H1 (cell line): ENCODE measurements around the gene AKT1S1. TPM values are rescaled to one million over a fixed set of nuclear protein-coding genes. Genes with fewer than 3 reads are reported as not detected.

Source experiments
- CTCF ChIA-PET: fragments of 300-600 bp; sonication (Branson Sonifier 250); formaldehyde crosslinking; loops from one replicate; lab custom pipeline; 2021; ENCODE audit not compliant: partially characterized antibody; lab: Charles Lee
- POLR2A ChIA-PET: fragments of 300-600 bp; sonication (Branson Sonifier 250); formaldehyde crosslinking; loops from one replicate; lab custom pipeline; 2021; ENCODE audit warnings: inconsistent platforms; ENCODE audit not compliant: partially characterized antibody; lab: Charles Lee
- DNase-seq, 2 experiments: peaks; one replicate each; pipeline versions ENCODE4 v3.0.0 to v3.0.0-alpha.2; 2010 to 2022; ENCODE audit warnings: low spot score in 2 of 2, low read depth in 1 of 2, mixed read lengths in 1 of 2
- FAIRE-seq: peaks from 2 replicates; lab custom pipeline; 2011; peaks lifted over from hg19 to GRCh38; lab: Jason Lieb, UNC
- H2AFZ ChIP-seq: 2 replicates; pipeline ENCODE4 v1.8.1; 2012; ENCODE audit warnings: low read length, inconsistent platforms
- H2AK5ac ChIP-seq: 2 replicates; pipeline ENCODE4 v1.6.1; 2013; ENCODE audit warnings: low read depth, low read length
- H2BK120ac ChIP-seq: replicated peaks from 2 replicates; pipeline ENCODE3; 2013; ENCODE audit warnings: low read depth, low read length, inconsistent platforms
- H2BK12ac ChIP-seq: 2 replicates; pipeline ENCODE4 v1.6.1; 2013; ENCODE audit warnings: low read depth, low read length
- H2BK15ac ChIP-seq: 2 replicates; pipeline ENCODE4 v1.6.1; 2013; ENCODE audit warnings: low read length
- H2BK20ac ChIP-seq: 2 replicates; pipeline ENCODE4 v1.6.1; 2013; ENCODE audit warnings: low read length
- H2BK5ac ChIP-seq: 2 replicates; pipeline ENCODE4 v1.6.1; 2013; ENCODE audit warnings: low read depth, low read length
- H3K14ac ChIP-seq: 2 replicates; pipeline ENCODE4 v1.6.1; 2013; ENCODE audit warnings: inconsistent platforms; ENCODE audit not compliant: insufficient read length
- H3K18ac ChIP-seq: 2 replicates; pipeline ENCODE4 v1.6.1; 2013; ENCODE audit warnings: low read length; ENCODE audit errors: extremely low read depth
- H3K23ac ChIP-seq: 2 replicates; pipeline ENCODE4 v1.6.1; 2013; ENCODE audit warnings: inconsistent platforms; ENCODE audit not compliant: insufficient read length
- H3K23me2 ChIP-seq: 2 replicates; pipeline ENCODE4 v1.6.1; 2013; ENCODE audit warnings: low read depth, low read length
- H3K27ac ChIP-seq: 2 replicates; pipeline ENCODE4 v1.6.1; 2011; ENCODE audit warnings: low read depth, low read length, inconsistent platforms
- H3K27me3 ChIP-seq, 4 experiments: replicated peaks in 1 of 4; 1 replicate in 1 of 4; 2 replicates in 3 of 4; pipeline versions ENCODE4 v1.6.1 to v1.8.1; 2011 to 2013; ENCODE audit warnings: low read length in 3 of 4, mild to moderate bottlenecking in 3 of 4, inconsistent platforms in 2 of 4, mixed read lengths in 2 of 4, moderate library complexity in 1 of 4; ENCODE audit not compliant: control insufficient read depth in 3 of 4, insufficient read depth in 3 of 4; ENCODE audit errors: extremely low read depth in 1 of 4
- H3K36me3 ChIP-seq, 4 experiments: 2 replicates each; pipeline versions ENCODE4 v1.6.1 to v1.8.1; 2011 to 2013; ENCODE audit warnings: mild to moderate bottlenecking in 4 of 4, low read length in 3 of 4, moderate library complexity in 2 of 4, control low read depth in 1 of 4, inconsistent platforms in 1 of 4; ENCODE audit not compliant: insufficient read depth in 4 of 4, control insufficient read depth in 2 of 4
- H3K4ac ChIP-seq: replicated peaks from 2 replicates; pipeline ENCODE3; 2013; ENCODE audit warnings: low read length, low read depth, mixed read lengths, inconsistent platforms; ENCODE audit not compliant: insufficient read length
- H3K4me1 ChIP-seq, 4 experiments: replicated peaks in 1 of 4; 1 replicate in 1 of 4; 2 replicates in 3 of 4; pipeline versions ENCODE4 v1.6.1 to v1.8.1; 2011 to 2013; ENCODE audit warnings: low read length in 3 of 4, inconsistent platforms in 2 of 4, mixed read lengths in 1 of 4; ENCODE audit not compliant: insufficient read depth in 4 of 4, control insufficient read depth in 3 of 4
- H3K4me2 ChIP-seq, 2 experiments: 2 replicates each; pipeline versions ENCODE4 v1.6.1 to v1.8.1; 2011 to 2013; ENCODE audit warnings: low read depth in 2 of 2, low read length in 2 of 2, control low read depth in 1 of 2, inconsistent platforms in 1 of 2, mild to moderate bottlenecking in 1 of 2; ENCODE audit not compliant: insufficient read depth in 1 of 2
- H3K4me3 ChIP-seq, 4 experiments: fragments of 200-600, 300-600 bp in 1 of 4; sonication (generic), shearing (Covaris generic), sonication (Bioruptor Twin) in 1 of 4; 2 replicates each; pipeline versions ENCODE4 v1.5.1 to v1.8.1; 2011 to 2016; ENCODE audit warnings: low read length in 4 of 4, low read depth in 3 of 4, control low read depth in 2 of 4, inconsistent platforms in 2 of 4, mild to moderate bottlenecking in 2 of 4, mixed read lengths in 1 of 4, moderate library complexity in 1 of 4; ENCODE audit not compliant: insufficient read depth in 2 of 4; ENCODE audit errors: extremely low read depth in 1 of 4
- H3K56ac ChIP-seq: replicated peaks from 2 replicates; pipeline ENCODE3; 2013; ENCODE audit warnings: low read depth, mild to moderate bottlenecking, mixed read lengths, low read length, inconsistent platforms; ENCODE audit not compliant: insufficient read length
- H3K79me1 ChIP-seq: 2 replicates; pipeline ENCODE4 v1.6.1; 2013; ENCODE audit warnings: low read depth, low read length, control low read depth
- H3K79me2 ChIP-seq, 2 experiments: 2 replicates each; pipeline versions ENCODE4 v1.6.1 to v1.8.1; 2012 to 2013; ENCODE audit warnings: low read length in 2 of 2, mild to moderate bottlenecking in 2 of 2, inconsistent platforms in 1 of 2; ENCODE audit not compliant: insufficient read depth in 2 of 2, control insufficient read depth in 1 of 2
- H3K9ac ChIP-seq, 4 experiments: replicated peaks in 1 of 4; 1 replicate in 1 of 4; 2 replicates in 3 of 4; pipeline versions ENCODE4 v1.6.1 to v1.8.1; 2011 to 2013; ENCODE audit warnings: low read depth in 3 of 4, low read length in 3 of 4, control low read depth in 2 of 4, mild to moderate bottlenecking in 2 of 4, moderate library complexity in 2 of 4, inconsistent platforms in 1 of 4; ENCODE audit errors: extremely low read depth in 1 of 4
- H3K9me3 ChIP-seq, 2 experiments: 2 replicates each; pipeline versions ENCODE4 v1.6.1 to v1.8.1; 2012 to 2013; ENCODE audit warnings: mild to moderate bottlenecking in 2 of 2, moderate library complexity in 2 of 2, control low read depth in 1 of 2, inconsistent platforms in 1 of 2, low read depth in 1 of 2, low read length in 1 of 2, mixed read lengths in 1 of 2; ENCODE audit not compliant: insufficient read depth in 2 of 2
- H4K20me1 ChIP-seq, 2 experiments: replicated peaks in 1 of 2; 2 replicates each; pipeline versions ENCODE3 to v1.8.1; 2011 to 2013; ENCODE audit warnings: inconsistent platforms in 2 of 2, low read length in 2 of 2, mild to moderate bottlenecking in 1 of 2; ENCODE audit not compliant: insufficient read depth in 2 of 2, control insufficient read depth in 1 of 2
- H4K5ac ChIP-seq: 2 replicates; pipeline ENCODE4 v1.6.1; 2013; ENCODE audit warnings: low read length, low read depth, mixed read lengths, inconsistent platforms; ENCODE audit not compliant: insufficient read length
- H4K8ac ChIP-seq: 2 replicates; pipeline ENCODE4 v1.8.0; 2013; ENCODE audit warnings: mild to moderate bottlenecking, moderate library complexity, low read length, inconsistent platforms; ENCODE audit not compliant: insufficient read depth; ENCODE audit errors: extremely low read depth
- H4K91ac ChIP-seq: replicated peaks from 2 replicates; pipeline ENCODE3; 2013; ENCODE audit warnings: low read length, mixed read lengths, inconsistent platforms; ENCODE audit not compliant: insufficient read length
- BACH1 ChIP-seq: IDR thresholded peaks from 2 replicates; pipeline ENCODE4 v1.6.1; 2012; ENCODE audit warnings: low read length, improper control_type of control experiment
- EZH2 ChIP-seq: fragments of 200-600 bp; sonication (generic); IDR thresholded peaks from 2 replicates; pipeline ENCODE4 v1.7.1; 2012; ENCODE audit warnings: low read depth, mild to moderate bottlenecking, moderate library complexity, low read length, inconsistent platforms; ENCODE audit not compliant: severe bottlenecking
- GTF2F1 ChIP-seq: IDR thresholded peaks from 2 replicates; pipeline ENCODE4 v1.6.1; 2012; ENCODE audit warnings: low read depth, low read length, improper control_type of control experiment, borderline replicate concordance
- JUND ChIP-seq: IDR thresholded peaks from 2 replicates; pipeline ENCODE4 v1.6.1; 2011; ENCODE audit warnings: mild to moderate bottlenecking, improper control_type of control experiment, low read length
- MAFK ChIP-seq: IDR thresholded peaks from 2 replicates; pipeline ENCODE4 v1.6.1; 2012; ENCODE audit warnings: low read depth, mild to moderate bottlenecking, improper control_type of control experiment, low read length
- NRF1 ChIP-seq: IDR thresholded peaks from 2 replicates; pipeline ENCODE4 v1.6.1; 2011; ENCODE audit warnings: mild to moderate bottlenecking, low read depth, low read length, improper control_type of control experiment
- POLR2AphosphoS5 ChIP-seq: IDR thresholded peaks from 2 replicates; pipeline ENCODE4 v1.6.1; 2011; ENCODE audit warnings: low read depth, low read length
- RAD21 ChIP-seq, 2 experiments: IDR thresholded peaks in 1 of 2; conservative IDR thresholded peaks in 1 of 2; 2 replicates each; pipeline ENCODE4 v1.6.1; 2011; ENCODE audit warnings: low read depth in 2 of 2, low read length in 2 of 2, improper control_type of control experiment in 1 of 2, inconsistent platforms in 1 of 2, mild to moderate bottlenecking in 1 of 2, moderate library complexity in 1 of 2
- TCF12 ChIP-seq: IDR thresholded peaks from 2 replicates; pipeline ENCODE4 v1.6.1; 2011; ENCODE audit warnings: low read depth, mild to moderate bottlenecking, low read length
- WGBS, 2 experiments: shearing (Covaris generic) in 1 of 2; methylation state at CpG; one replicate each; pipeline versions ENCODE4 v1.1.6 to v1.1.7; 2013 to 2015; ENCODE audit warnings: low lambda C conversion rate in 2 of 2, mixed read lengths in 2 of 2, inconsistent platforms in 1 of 2, low coverage in 1 of 2, missing lambda C conversion rate in 1 of 2; ENCODE audit not compliant: insufficient replicate concordance in 2 of 2, insufficient coverage in 1 of 2, insufficient read length in 1 of 2; ENCODE audit errors: extremely low coverage in 1 of 2, missing lambda C conversion rate in 1 of 2; 5-methylcytosine and 5-hydroxymethylcytosine counted together
- polyA plus RNA-seq, 7 experiments: library from polyadenylated mRNA; depleted of rRNA in 3 of 7; stranded (reverse) in 5 of 7; unstranded in 2 of 7; fragments of >200 nt in 5 of 7; fragments of 200-250 nt in 2 of 7; gene quantifications; 1 replicate in 5 of 7; 2 replicates in 1 of 7; 4 replicates in 1 of 7; pipeline versions ENCODE4 v1.2.1 to v1.2.3, GENCODE V29; 2011 to 2013; ENCODE audit warnings: missing spikeins in 2 of 7, mixed read lengths in 2 of 7
- total RNA-seq: library from RNA; stranded (reverse); fragmentation: NEBNext Ultra II Directional; extraction: Animal tissue kit (Norgen Biotek cat#: 25700); gene quantifications from 2 replicates; pipeline ENCODE4 v1.2.1, GENCODE V29; 2021
- TF ChIP-seq, protein P1 (sequence below): IDR thresholded peaks from 2 replicates; pipeline ENCODE4 v1.6.1; 2012; ENCODE audit warnings: low read length, inconsistent platforms

The AKT1S1 gene
- total and polyA plus RNA-seq, 2 of the 8 experiments (the other 6 are each of a cell fraction or from before 2014, with no cell fraction given) = 40.7 to 45.9 TPM

DNA sequence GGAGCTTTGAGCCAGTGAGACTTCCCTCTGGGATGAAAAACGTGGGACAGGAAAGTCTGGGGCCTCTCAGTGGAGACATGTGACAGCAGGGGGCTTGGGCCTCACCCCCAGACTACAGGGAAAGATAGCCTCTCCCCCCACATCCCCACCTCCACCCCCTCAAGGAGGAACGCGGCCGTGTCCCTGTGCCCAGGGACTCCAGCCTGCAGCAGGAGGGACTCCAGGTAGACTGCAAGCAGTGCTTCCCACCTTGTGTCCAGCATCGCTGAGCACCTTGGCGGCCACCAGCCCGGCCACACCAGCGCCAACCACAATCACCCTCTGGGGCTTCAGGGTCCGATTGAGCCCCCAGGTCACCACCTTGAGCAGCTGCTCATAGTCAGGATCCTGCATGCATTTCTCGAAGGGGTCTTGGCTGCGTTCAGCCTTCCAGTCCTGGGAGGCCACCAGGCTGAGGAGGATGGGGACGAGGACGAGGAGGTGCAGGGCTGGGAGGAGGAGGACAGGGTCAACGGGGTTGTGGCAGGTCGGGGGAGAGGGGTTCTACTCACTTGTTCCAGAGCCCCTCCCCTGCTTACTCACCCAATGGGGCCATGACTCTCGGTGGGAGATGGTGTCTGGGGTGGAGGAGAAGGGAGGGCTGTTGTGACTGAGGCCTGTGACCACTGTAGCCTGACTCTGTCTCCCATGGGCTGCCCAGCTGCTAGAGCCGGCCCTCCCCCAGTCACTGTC, 18.6 kb upstream of the AKT1S1 start:
- CTCF ChIA-PET = interaction anchor here (0.9 to 2.7 kb wide), 5 partner anchors 16 to 42 kb away, joined by 3 to 15 read pairs (median 4); no protein-coding TSS in a partner anchor
- no peak for TF ChIP-seq BACH1
- no peak for TF ChIP-seq TCF12
- TF ChIP-seq, protein P1, sequence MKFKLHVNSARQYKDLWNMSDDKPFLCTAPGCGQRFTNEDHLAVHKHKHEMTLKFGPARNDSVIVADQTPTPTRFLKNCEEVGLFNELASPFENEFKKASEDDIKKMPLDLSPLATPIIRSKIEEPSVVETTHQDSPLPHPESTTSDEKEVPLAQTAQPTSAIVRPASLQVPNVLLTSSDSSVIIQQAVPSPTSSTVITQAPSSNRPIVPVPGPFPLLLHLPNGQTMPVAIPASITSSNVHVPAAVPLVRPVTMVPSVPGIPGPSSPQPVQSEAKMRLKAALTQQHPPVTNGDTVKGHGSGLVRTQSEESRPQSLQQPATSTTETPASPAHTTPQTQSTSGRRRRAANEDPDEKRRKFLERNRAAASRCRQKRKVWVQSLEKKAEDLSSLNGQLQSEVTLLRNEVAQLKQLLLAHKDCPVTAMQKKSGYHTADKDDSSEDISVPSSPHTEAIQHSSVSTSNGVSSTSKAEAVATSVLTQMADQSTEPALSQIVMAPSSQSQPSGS = no peak
- no peak for TF ChIP-seq GTF2F1
- no peak for TF ChIP-seq RAD21 (IDR thresholded peaks at IDR 0.05 in 1 of 2, conservative IDR thresholded peaks at IDR 0.05 in 1 of 2; ENCODE audit: low read depth in 2 of 2, low read length in 2 of 2)
- no peak for TF ChIP-seq MAFK
- no peak for TF ChIP-seq JUND
- TF ChIP-seq POLR2AphosphoS5 = no peak
- TF ChIP-seq NRF1 = no peak
- TF ChIP-seq EZH2 = no peak

More for the DNA sequence above, 18.6 kb upstream of the AKT1S1 start:
- DNase-seq = no peak
- no peak overlapping the region for H2AK5ac ChIP-seq
- no peak overlapping the region for H2BK120ac ChIP-seq
- POLR2A ChIA-PET = interaction anchor here (0.9 to 9.5 kb wide), 10 partner anchors 9 to 33 kb away, joined by 3 to 82 read pairs (median 4); partner anchors contain the start of genes AKT1S1, ATF5, NUP62 and TBC1D17
- H3K4me1 ChIP-seq = peaks cover 0 to 12% (median 7%) of the 10 kb centered on the region in 4 experiments; a peak in 4 of 7 replicates
- H3K79me1 ChIP-seq = no peaks in the 10 kb centered on the region
- no peaks in the 10 kb centered on the region for H3K9me3 ChIP-seq
- H2BK12ac ChIP-seq = no peak overlapping the region
- H3K79me2 ChIP-seq = no peaks in the 10 kb centered on the region
- H3K18ac ChIP-seq = no peak overlapping the region
- H2BK20ac ChIP-seq = no peak overlapping the region
- no peak overlapping the region for H2AFZ ChIP-seq
- no peak overlapping the region for H3K56ac ChIP-seq
- no peak overlapping the region for H4K8ac ChIP-seq
- H4K5ac ChIP-seq = no peak overlapping the region
- H2BK15ac ChIP-seq = 0 out of 2 replicates have a peak overlapping the region, but pooled peaks have one; percentile 88
- H3K23ac ChIP-seq = no peak overlapping the region
- no peak overlapping the region for H3K9ac ChIP-seq
- no peak overlapping the region for H3K27ac ChIP-seq
- no peaks in the 10 kb centered on the region for H3K36me3 ChIP-seq
- 81% methylated on average over 16 of the region's 17 CpGs; no CpG with 5 or more reads in 1 of the 2 experiments for WGBS, 2 experiments
- no peak for FAIRE-seq
- no peak overlapping the region for H4K91ac ChIP-seq
- no peak overlapping the region for H3K4me2 ChIP-seq
- no peak overlapping the region for H3K4ac ChIP-seq
- H3K27me3 ChIP-seq = peaks cover 0 to 3% (median 0%) of the 10 kb centered on the region in 4 experiments; a peak in 1 of 7 replicates
- no peak overlapping the region for H2BK5ac ChIP-seq
- H3K23me2 ChIP-seq = no peaks in the 10 kb centered on the region; the same call in 1 of the 2 replicates
- peaks cover 0 to 1% of the 10 kb centered on the region in 2 experiments for H4K20me1 ChIP-seq
- no peak overlapping the region for H3K4me3 ChIP-seq
- H3K14ac ChIP-seq = no peak overlapping the region
